K562 (cell line): ENCODE results near the gene VARS1. TPM values are rescaled to one million over a fixed set of nuclear protein-coding genes. Genes with fewer than 3 reads are reported as not detected.

ENCODE experiments used
- BACH1 ChIP-seq: fragments of 200-800 bp; sonication (Bioruptor generic); IDR thresholded peaks from 2 replicates; pipeline ENCODE4 v1.6.1; 2016; ENCODE audit warnings: missing genetic modification characterization, missing compliant biosample characterization
- E4F1 ChIP-seq: fragments of 250-450 bp; sonication (Bioruptor Pico); IDR thresholded peaks from 2 replicates; pipeline ENCODE4 v1.5.0; 2021; ENCODE audit warnings: mild to moderate bottlenecking, borderline replicate concordance
- FIP1L1 ChIP-seq: fragments of 200-400 bp; formaldehyde crosslinking; IDR thresholded peaks from 2 replicates; pipeline ENCODE4 v1.6.1; 2018; ENCODE audit warnings: mild to moderate bottlenecking, low read depth, low read length; ENCODE audit not compliant: poor library complexity, severe bottlenecking
- FOXP4 ChIP-seq: sonication (generic); formaldehyde crosslinking; IDR thresholded peaks from 2 replicates; pipeline ENCODE4 v1.8.0; 2022; ENCODE audit warnings: mild to moderate bottlenecking, missing genetic modification reagents, borderline replicate concordance
- IRF1 ChIP-seq: sonication (generic); formaldehyde crosslinking; IDR thresholded peaks from 2 replicates; pipeline ENCODE4 v1.8.0; 2022; ENCODE audit warnings: missing genetic modification reagents, mild to moderate bottlenecking, borderline replicate concordance
- MYNN ChIP-seq, 2 experiments: sonication (generic); formaldehyde crosslinking in 1 of 2; IDR thresholded peaks; 2 replicates each; pipeline versions ENCODE4 v1.5.0 to v1.6.1; 2016 to 2020; ENCODE audit warnings: antibody characterized with exemption in 1 of 2, missing genetic modification reagents in 1 of 2
- TAF9B ChIP-seq: fragments of 450-650 bp; IDR thresholded peaks from 2 replicates; pipeline ENCODE4 v1.6.1; 2018; ENCODE audit warnings: mild to moderate bottlenecking; ENCODE audit not compliant: partially characterized antibody
- TRIM24 ChIP-seq, 2 experiments: fragments of 450-650 bp; IDR thresholded peaks; 2 replicates each; pipeline ENCODE4 v1.6.1; 2016
- XRCC4 ChIP-seq: IDR thresholded peaks from one replicate; pipeline ENCODE4 v1.6.1; 2011; ENCODE audit not compliant: insufficient read depth, insufficient read length; ENCODE audit errors: extremely low read depth
- ZBTB11 ChIP-seq, 3 experiments: fragments of 200-800 bp in 1 of 3; fragments of 250-450 bp in 1 of 3; fragments of 450-650 bp in 1 of 3; sonication (Bioruptor Pico) in 1 of 3; sonication (Bioruptor generic) in 1 of 3; formaldehyde crosslinking in 1 of 3; IDR thresholded peaks; 2 replicates each; pipeline versions ENCODE4 v1.6.1 to v1.8.0; 2016 to 2022; ENCODE audit warnings: mild to moderate bottlenecking in 2 of 3, missing genetic modification characterization in 2 of 3, missing compliant biosample characterization in 1 of 3, moderate library complexity in 1 of 3
- ZNF354B ChIP-seq: fragments of 250-450 bp; sonication (Bioruptor Pico); IDR thresholded peaks from 2 replicates; pipeline ENCODE4 v1.4.0; 2020
- ZNF431 ChIP-seq: sonication (generic); formaldehyde crosslinking; IDR thresholded peaks from 2 replicates; pipeline ENCODE4 v1.8.0; 2022; ENCODE audit warnings: mild to moderate bottlenecking, missing genetic modification reagents
- ZNF639 ChIP-seq, 2 experiments: fragments of 200-800 bp in 1 of 2; sonication (Bioruptor generic) in 1 of 2; sonication (generic) in 1 of 2; formaldehyde crosslinking in 1 of 2; IDR thresholded peaks in 1 of 2; conservative IDR thresholded peaks in 1 of 2; 2 replicates each; pipeline versions ENCODE4 v1.5.0 to v1.6.1; 2016 to 2020; ENCODE audit warnings: missing compliant biosample characterization in 1 of 2, missing genetic modification characterization in 1 of 2, missing genetic modification reagents in 1 of 2
- polyA plus RNA-seq, 8 experiments: library from polyadenylated mRNA; depleted of rRNA in 4 of 8; stranded (reverse) in 5 of 8; unstranded in 3 of 8; fragments of >200 nt; fragmentation: Nextera tagmentation in 2 of 8; fragmentation: Illumina TruSeq in 1 of 8; extraction: Ambion mirVana in 2 of 8; extraction: Trizol in 1 of 8; gene quantifications; 2 replicates each; pipeline versions ENCODE4 v1.2.1 to v1.2.3, GENCODE V29; 2011 to 2014; ENCODE audit warnings: inconsistent platforms in 1 of 8, missing spikeins in 1 of 8
- total RNA-seq, 7 experiments: library from RNA; depleted of rRNA in 6 of 7; stranded (reverse); fragments of >200 nt in 6 of 7; fragmentation: Illumina TruSeq in 2 of 7; extraction: Trizol in 2 of 7; gene quantifications; 2 replicates each; pipeline versions ENCODE4 v1.2.1 to v1.2.3, GENCODE V29; 2011 to 2021; ENCODE audit warnings: low replicate concordance in 1 of 7

The VARS1 gene
- total and polyA plus RNA-seq, 9 of the 15 experiments (the other 6 are each of a cell fraction or from before 2014, with no cell fraction given): 2.9 to 488 (median 130) TPM

- TF ChIP-seq E4F1 (CRISPR knock-in tag) (no peak), FOXP4 (peak; percentile 57; the same call in 1 of the 2 replicates), MYNN (IDR thresholded peaks at IDR 0.05) (0 out of 2 replicates have a peak, but pooled peaks have one; percentile 29), MYNN (CRISPR knock-in tag; IDR thresholded peaks at IDR 0.05) (no peak), TRIM24 (IDR thresholded peaks at IDR 0.05) (no peak), XRCC4 (no peak), BACH1 (tag) (no peak), ZNF431 (CRISPR knock-in tag) (peak; percentile 54; the same call in 1 of the 2 replicates), ZNF354B (CRISPR knock-in tag) (no peak), ZBTB11 (CRISPR knock-in tag; IDR thresholded peaks at IDR 0.05) (no peak), FIP1L1 (peak; percentile 55), ZNF639 (CRISPR knock-in tag; conservative IDR thresholded peaks at IDR 0.05 in 1 of 2, IDR thresholded peaks at IDR 0.05 in 1 of 2) (no peak), IRF1 (CRISPR knock-in tag) (no peak), TAF9B (no peak)
Observed at GRCh38 chr6:31782126-31782855, 13.3 kb downstream of the VARS1 start (continued).
